ENCODE data around the gene SLC25A25. TPM values are rescaled to one million over a fixed set of nuclear protein-coding genes. Genes with fewer than 3 reads are reported as not detected.
"Not testable (repeated sequence)": the region's sequence is repeated elsewhere in the genome, so short reads cannot be mapped to it uniquely, and the experiment has no call there.

SLC25A25 gene
- total and polyA plus RNA-seq, 2 donors, result 14.4 to 23.1 TPM

DNA sequence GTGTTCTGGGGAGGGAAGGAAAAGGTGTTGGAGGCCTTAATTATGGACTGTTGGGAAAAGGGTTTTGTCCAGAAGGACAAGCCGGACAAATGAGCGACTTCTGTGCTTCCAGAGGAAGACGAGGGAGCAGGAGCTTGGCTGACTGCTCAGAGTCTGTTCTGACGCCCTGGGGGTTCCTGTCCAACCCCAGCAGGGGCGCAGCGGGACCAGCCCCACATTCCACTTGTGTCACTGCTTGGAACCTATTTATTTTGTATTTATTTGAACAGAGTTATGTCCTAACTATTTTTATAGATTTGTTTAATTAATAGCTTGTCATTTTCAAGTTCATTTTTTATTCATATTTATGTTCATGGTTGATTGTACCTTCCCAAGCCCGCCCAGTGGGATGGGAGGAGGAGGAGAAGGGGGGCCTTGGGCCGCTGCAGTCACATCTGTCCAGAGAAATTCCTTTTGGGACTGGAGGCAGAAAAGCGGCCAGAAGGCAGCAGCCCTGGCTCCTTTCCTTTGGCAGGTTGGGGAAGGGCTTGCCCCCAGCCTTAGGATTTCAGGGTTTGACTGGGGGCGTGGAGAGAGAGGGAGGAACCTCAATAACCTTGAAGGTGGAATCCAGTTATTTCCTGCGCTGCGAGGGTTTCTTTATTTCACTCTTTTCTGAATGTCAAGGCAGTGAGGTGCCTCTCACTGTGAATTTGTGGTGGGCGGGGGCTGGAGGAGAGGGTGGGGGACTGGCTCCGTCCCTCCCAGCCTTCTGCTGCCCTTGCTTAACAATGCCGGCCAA, 40.4 kb downstream of the SLC25A25 start:
- WGBS, result 78% methylated on average over 15 of the region's 15 CpGs
- no peak for DNase-seq (ENCODE audit: extremely low spot score)
- no peaks in the 10 kb centered on the region for H3K36me3 ChIP-seq (ENCODE audit: insufficient read depth)
- H3K4me1 ChIP-seq (ENCODE audit: insufficient read depth), result no peaks in the 10 kb centered on the region
- no peak overlapping the region for H3K4me3 ChIP-seq (ENCODE audit: low read depth, low read length)
- no peak overlapping the region for H3K27ac ChIP-seq (ENCODE audit: low read depth)

DNA sequence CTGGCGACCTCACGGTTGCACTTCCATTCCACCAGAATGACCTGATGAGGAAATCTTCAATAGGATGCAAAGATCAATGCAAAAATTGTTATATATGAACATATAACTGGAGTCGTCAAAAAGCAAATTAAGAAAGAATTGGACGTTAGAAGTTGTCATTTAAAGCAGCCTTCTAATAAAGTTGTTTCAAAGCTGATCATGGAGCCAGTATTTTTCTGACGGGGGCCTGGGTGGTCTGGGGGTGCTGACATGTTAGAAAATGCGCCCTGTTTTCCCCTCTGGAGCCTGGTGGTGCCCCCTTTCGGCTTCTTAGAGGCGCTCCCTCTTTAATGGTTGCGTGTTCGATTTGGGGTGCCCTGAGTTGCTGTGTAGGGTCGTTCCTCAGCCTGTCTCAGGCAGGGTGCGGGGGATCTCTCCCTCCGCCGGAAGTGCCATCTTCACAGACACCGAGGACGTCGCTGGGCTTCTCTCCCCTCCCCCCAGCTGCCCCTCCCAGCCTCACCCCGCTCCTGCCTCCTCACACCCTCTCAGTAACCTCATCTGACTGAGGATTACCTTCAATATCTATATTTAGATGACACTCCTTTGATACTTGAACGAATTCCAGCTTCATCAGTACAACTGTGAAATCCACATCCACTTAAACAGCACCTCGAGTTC, 41.1 kb downstream of the SLC25A25 start:
- H3K27ac ChIP-seq (ENCODE audit: low read depth), result no peak overlapping the region
- H3K4me3 ChIP-seq (ENCODE audit: low read depth, low read length), result no peak overlapping the region
- 67% methylated on average over 20 of the region's 20 CpGs for WGBS

DNA sequence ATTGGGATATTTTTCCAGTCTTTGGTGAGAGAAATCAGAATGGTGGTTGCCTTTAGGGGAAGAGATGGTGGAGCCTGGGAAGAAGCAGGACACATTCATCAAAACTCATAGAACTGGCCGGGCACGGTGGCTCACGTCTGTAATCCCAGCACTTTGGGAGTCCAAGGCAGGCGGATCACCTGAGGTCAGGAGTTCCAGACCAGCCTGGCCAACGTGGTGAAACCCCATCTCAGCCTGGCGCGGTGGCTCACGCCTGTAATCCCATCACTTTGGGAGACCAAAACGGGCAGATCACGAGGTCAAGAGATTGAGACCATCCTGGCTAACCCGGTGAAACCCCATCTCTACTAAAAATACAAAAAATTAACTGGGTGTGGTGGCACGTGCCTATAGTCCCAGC, 43.7 kb downstream of the SLC25A25 start:
- H3K27ac ChIP-seq (ENCODE audit: low read depth); DNase-seq (ENCODE audit: extremely low spot score); H3K4me3 ChIP-seq (ENCODE audit: low read depth, low read length); H3K36me3 ChIP-seq (ENCODE audit: insufficient read depth); H3K4me1 ChIP-seq (ENCODE audit: insufficient read depth): not testable (repeated sequence)
- 90% methylated on average over 12 of the region's 12 CpGs for WGBS

More for the DNA sequence above, 41.1 kb downstream of the SLC25A25 start:
- no peaks in the 10 kb centered on the region for H3K36me3 ChIP-seq (ENCODE audit: insufficient read depth)
- H3K4me1 ChIP-seq (ENCODE audit: insufficient read depth), result no peaks in the 10 kb centered on the region
- no peak for DNase-seq (ENCODE audit: extremely low spot score)

DNA sequence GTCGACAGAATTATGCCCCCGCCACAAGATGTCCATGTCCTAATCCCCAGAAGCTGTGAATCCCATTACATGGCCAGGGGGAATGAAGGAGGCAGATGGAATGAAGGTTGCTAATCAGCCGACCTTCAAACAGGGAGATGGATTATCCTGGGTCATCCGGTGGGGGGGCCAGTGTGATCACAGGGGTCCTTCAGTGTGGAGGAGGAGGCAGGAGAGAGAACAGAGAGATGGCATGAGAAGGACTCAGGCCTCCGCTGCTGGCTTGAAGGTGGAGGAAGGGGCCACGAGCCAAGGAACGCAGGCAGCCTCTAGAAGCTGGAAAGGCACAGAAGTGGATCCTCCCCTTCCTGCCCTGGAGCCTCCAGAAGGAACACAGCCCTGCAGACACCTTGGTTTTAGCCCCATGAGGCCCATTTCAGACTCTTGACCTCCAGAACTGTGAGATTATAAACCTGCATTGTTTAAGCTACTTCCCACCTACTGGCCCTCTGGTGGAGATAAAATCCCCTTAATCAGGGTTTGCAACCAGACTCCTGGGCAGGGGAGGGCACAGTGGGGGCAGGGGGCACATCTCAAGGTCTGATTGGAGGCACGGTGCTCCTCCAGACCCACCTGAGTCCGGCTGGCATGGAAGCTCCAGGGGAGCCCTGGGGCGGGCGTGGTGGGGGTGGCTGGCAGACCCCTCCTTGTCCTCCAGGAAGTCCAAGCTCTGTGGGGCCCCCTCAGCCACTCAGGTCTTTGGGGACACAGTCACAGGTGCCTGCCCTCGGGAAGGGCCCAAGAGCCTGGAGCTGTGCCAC, 45.7 kb downstream of the SLC25A25 start:
- DNase-seq (ENCODE audit: extremely low spot score), result no peak
- WGBS, result 92% methylated on average over 12 of the region's 12 CpGs
- Histone ChIP-seq H3K4me3 (ENCODE audit: low read depth, low read length) (no peak overlapping the region), H3K27ac (ENCODE audit: low read depth) (no peak overlapping the region), H3K36me3 (ENCODE audit: insufficient read depth) (no peaks in the 10 kb centered on the region), H3K4me1 (ENCODE audit: insufficient read depth) (no peaks in the 10 kb centered on the region)

DNA sequence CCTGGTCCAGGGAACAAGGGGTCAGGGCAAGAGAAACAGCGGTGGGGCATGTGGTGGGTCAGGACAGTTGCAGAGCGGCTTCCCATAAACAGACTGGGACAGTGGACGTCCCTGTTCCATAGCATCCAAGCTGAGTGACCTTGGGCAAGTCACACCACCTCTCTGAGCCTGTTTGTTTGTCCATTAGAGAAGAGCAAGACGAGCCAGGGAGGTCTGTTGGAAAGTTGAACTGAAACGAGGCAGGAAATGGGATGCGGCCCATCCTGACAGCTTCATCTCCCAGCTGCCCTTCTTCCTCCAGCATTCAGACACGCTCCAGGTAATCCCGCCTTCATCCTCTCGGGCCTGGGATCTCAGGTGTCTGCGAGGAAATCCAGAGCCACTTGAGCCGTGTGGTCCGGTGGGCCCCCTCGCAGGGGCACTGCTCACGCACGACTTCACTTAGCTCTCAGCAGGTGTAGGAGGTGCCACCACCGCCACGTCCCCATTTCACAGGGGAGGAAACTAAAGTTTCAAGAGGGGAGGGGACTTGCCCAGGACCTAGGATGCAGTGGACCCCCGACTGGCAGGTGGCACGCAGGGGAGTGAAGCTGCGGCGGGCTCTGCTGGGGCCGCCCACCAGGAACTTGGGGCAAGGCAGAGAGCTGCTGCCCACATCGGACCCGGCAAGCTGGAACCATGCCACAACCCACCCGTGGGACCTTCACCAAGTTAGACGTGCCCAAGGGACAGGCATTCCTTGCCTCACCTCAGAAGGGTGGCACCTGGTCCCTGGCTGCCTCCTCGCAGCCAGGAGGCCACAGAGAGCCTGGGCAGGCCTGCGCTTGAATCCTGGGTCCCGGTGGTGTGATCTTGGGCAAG, 46.5 kb downstream of the SLC25A25 start:
- H3K27ac ChIP-seq (ENCODE audit: low read depth), result peak overlapping the region; percentile 57
- H3K36me3 ChIP-seq (ENCODE audit: insufficient read depth), result no peaks in the 10 kb centered on the region
- 82% methylated on average over 29 of the region's 29 CpGs for WGBS
- no peak overlapping the region for H3K4me3 ChIP-seq (ENCODE audit: low read depth, low read length)
- no peaks in the 10 kb centered on the region for H3K4me1 ChIP-seq (ENCODE audit: insufficient read depth)
- DNase-seq (ENCODE audit: extremely low spot score), result no peak

DNA sequence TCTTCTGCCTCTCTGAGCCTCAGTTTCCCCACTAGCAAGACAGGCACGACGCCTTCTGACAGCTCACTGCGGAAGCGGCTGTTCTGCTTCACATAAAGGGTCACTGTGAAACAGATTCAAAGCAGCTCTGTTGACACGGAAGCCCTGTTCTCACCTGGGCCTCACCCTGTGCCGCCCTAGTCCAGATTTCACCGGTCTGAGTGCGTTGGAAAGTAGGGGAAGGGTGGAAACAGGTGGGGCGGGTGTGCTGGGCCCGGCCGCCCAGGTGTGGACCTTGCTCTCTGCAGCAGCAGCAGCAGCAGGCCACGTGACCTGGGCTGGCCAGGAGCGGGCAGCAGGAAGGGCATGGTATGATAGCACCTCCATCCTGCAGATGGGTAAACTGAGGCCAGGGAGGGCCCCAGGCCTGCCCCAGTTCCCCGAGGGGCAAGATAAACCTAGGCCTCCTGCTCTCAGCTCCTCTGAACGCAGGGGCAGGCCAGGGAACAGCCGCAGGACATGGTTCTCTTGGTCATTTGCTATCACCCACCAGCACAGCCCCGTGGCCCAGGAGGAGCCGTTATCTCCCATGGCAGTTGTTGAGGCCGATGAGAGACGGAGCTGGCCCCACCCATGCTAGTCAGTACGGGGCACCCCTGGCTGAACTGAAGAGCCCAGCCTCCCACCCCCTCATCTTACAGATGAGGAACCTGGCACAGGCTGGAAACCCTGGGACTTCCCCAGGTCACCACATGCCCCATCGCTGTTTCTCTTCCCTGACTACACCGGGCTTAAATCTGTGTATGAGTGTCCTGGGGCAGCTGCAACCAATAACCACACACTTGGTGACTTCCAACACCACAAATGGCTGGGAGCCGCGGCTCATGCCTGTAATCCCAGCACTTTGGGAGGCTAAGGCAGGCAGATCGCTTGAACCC, 47.4 kb downstream of the SLC25A25 start:
- no peak overlapping the region for H3K4me3 ChIP-seq (ENCODE audit: low read depth, low read length)
- no peak for DNase-seq (ENCODE audit: extremely low spot score)
- no peaks in the 10 kb centered on the region for H3K4me1 ChIP-seq (ENCODE audit: insufficient read depth)
- peak overlapping the region; percentile 57 for H3K27ac ChIP-seq (ENCODE audit: low read depth)
- no peaks in the 10 kb centered on the region for H3K36me3 ChIP-seq (ENCODE audit: insufficient read depth)
- WGBS, result 84% methylated on average over 26 of the region's 26 CpGs

DNA sequence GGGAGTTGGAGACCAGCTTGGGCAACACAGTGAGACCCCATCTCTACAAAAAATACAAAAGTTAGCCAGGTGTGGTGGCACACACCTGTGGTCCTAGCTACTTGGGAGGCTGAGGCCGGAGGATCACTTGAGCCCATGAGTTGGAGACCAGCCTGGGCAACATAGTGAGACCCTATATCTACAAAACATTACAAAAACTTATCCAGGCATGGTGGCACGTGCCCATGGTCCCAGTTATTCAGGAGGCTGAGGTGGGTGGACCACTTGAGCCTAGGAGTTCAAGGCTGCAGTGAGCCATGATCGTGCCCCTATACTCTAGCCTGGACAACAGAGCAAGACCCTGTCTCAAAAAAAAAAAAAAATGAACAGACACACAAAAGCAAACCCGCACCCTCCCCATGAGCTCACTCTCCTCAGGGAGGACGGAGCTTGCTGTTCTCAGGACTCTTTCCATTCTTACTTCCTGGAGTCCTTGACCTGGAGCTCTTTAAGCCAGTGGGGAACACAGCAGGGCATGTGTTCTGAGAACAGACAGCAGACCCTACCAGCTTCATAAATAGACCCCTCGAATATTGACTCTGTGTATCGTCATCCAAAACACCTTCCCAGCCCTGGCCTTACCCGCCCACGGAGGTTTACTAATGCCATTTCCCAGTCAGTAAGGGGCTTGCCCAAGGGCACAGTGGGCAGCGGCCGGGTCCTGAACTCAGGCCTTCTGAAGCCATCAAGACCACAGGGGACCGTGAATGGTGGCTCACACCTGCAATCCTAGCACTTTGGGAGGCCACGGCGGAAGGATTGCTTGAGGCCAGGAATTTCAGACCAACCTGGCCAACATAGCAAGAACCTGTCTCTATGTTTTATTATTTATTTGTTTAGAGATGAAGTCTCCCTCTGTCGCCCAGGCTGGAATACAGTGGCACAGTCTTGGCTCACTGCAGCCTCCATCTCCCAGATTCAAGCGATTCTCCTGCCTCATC, 48.4 kb downstream of the SLC25A25 start:
- no peak for DNase-seq (ENCODE audit: extremely low spot score)
- Histone ChIP-seq H3K27ac (ENCODE audit: low read depth) (no peak overlapping the region), H3K4me1 (ENCODE audit: insufficient read depth) (no peaks in the 10 kb centered on the region), H3K4me3 (ENCODE audit: low read depth, low read length) (no peak overlapping the region), H3K36me3 (ENCODE audit: insufficient read depth) (no peaks in the 10 kb centered on the region)
- WGBS, result 91% methylated on average over 16 of the region's 16 CpGs

DNA sequence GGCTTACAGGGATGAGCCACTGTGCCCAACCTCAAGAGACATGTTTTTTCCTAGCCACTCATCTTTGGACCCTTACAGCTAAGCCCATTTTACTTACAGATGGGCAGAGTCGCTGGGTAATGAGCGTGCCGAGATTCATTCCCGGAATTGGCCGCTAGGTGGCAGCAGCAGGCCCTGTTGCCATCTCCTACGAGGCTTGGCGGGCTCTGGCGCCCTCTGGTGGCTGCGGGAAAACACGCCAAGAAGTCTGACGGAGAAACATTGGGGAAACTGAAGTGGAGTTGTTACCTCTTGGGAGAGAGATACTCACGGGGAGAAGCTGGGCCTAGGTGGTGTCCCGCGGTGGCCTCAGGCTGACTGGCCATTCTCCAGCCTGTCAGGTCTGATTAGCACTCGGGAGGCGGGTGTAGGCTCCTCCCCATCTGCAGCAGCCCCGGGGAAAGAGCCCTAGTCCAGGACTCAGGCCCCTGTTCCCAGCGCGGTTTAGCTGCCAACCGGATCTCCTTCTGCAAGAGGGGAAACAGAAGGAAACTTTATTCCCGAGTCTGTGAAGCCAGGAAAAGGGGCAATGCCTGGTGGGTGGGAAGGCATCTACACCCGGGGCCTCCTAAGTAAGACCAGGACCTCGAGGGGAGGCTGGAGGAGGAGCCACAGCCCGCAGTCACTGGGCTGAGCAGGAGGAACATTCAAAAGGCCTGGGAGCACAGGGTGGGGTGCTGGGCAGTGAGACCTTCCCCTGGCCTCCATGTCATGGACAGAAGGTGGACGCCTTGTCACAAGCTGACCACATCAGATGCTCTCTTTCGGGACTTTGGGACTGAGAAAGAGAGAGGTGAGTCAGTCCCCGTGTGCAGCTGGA, 49.8 kb downstream of the SLC25A25 start:
- Histone ChIP-seq H3K36me3 (ENCODE audit: insufficient read depth) (peaks cover 3% of the 10 kb centered on the region), H3K27ac (ENCODE audit: low read depth) (no peak overlapping the region), H3K4me1 (ENCODE audit: insufficient read depth) (no peaks in the 10 kb centered on the region), H3K4me3 (ENCODE audit: low read depth, low read length) (no peak overlapping the region)
- DNase-seq (ENCODE audit: extremely low spot score), result no peak
- 10% methylated on average over 27 of the region's 27 CpGs for WGBS

DNA sequence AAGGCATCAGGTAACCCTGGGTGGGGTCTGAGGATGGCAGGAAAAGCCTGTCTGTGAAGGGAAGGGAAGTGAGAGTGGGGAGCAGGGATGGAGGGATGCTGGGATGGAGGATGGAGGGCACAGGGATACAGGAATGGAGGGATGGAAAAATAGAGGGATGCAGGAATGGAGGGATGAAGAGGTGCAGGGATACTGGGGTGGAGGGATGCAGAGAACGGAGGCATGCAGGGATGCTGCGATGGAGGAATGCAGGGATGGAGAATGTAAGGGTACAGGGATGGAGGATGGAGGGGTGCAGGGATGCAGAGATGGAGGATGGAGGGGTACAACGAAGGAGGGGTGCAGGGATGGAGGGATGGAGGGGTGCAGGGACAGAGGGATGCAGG, 50.4 kb downstream of the SLC25A25 start:
- no peak for DNase-seq (ENCODE audit: extremely low spot score)
- no peak overlapping the region for H3K27ac ChIP-seq (ENCODE audit: low read depth)
- H3K36me3 ChIP-seq (ENCODE audit: insufficient read depth), result peaks cover 3% of the 10 kb centered on the region
- H3K4me3 ChIP-seq (ENCODE audit: low read depth, low read length), result no peak overlapping the region
- 45% methylated on average over 3 of the region's 3 CpGs for WGBS
- no peaks in the 10 kb centered on the region for H3K4me1 ChIP-seq (ENCODE audit: insufficient read depth)

DNA sequence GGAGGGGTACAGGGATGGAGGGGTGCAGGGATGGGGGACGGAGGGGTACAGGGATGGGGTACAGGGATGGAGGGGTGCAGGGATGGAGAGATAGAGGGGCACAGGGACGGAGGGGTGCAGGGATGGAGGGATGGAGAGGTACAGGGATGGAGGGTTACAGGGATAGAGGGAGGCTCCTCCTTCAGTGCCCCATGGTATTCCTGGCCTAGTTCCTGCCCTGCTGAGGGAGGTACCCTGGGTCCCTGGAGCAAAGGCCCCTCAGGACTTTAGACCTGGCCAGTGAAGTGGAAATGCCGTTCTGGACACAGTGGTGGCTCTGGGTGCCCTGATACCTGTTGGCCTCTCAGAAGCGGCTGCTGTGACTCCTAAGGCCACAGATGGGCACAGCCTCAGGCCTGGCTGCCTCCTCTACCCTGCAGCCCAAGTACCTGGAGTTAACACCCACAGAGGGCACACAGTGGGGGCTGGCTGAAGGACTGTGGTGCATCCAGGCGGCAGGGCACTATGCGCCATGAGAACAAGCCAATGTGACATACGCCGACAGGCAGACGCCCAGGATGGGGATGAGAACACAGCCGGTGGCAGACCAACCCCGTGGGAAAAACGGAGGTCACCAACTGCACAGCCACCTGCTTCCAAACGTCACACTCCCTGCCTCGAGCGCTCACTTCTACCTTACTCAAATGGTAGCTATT, 51.1 kb downstream of the SLC25A25 start:
- H3K4me1 ChIP-seq (ENCODE audit: insufficient read depth), result no peaks in the 10 kb centered on the region
- no peak for DNase-seq (ENCODE audit: extremely low spot score)
- 79% methylated on average over 15 of the region's 15 CpGs for WGBS
- peaks cover 3% of the 10 kb centered on the region for H3K36me3 ChIP-seq (ENCODE audit: insufficient read depth)
- H3K4me3 ChIP-seq (ENCODE audit: low read depth, low read length), result no peak overlapping the region
- H3K27ac ChIP-seq (ENCODE audit: low read depth), result no peak overlapping the region

All from urinary bladder (tissue), 4 donors.